Adipose tissue (tissue), 3 donors: ENCODE results near the gene ZNF277. TPM values are rescaled to one million over a fixed set of nuclear protein-coding genes. Genes with fewer than 3 reads are reported as not detected.

ENCODE experiments used
- H3K27ac ChIP-seq: one replicate; pipeline ENCODE4 v1.5.1; 2013; ENCODE audit warnings: low read depth, low read length
- WGBS, 3 donors: extraction: QIAGEN DNeasy Blood & Tissue Kit; methylation state at CpG; one replicate each; pipeline ENCODE4 v1.1.7; 2013; 5-methylcytosine and 5-hydroxymethylcytosine counted together
- polyA plus RNA-seq, 3 donors: library from polyadenylated mRNA; stranded (reverse); fragments of 200-250 nt; gene quantifications; one replicate each; pipeline ENCODE4 v1.2.3, GENCODE V29; 2013
- donor health status: healthy with polysubstance abuse.
- donor health status: Bipolar disorder and iron deficiency.
- donor health status: healthy.

Gene ZNF277
- polyA plus RNA-seq, 3 donors: 10.5 to 18.6 (median 15.0) TPM

GRCh38 chr7:112267944-112268691, 61.6 kb downstream of the ZNF277 start:
- H3K27ac ChIP-seq: no peak overlapping the region
- 93 to 99% (median 97%) methylated on average over 1 of the region's 1 CpG for WGBS, 3 donors

- WGBS, 3 donors: 69 to 86% (median 75%) methylated on average over 2 of the region's 2 CpGs
- no peak overlapping the region for H3K27ac ChIP-seq
Measured at GRCh38 chr7:112271162-112271561, 64.7 kb downstream of the ZNF277 start.

- WGBS, 3 donors: 78 to 86% (median 79%) methylated on average over 7 of the region's 7 CpGs
- H3K27ac ChIP-seq: no peak overlapping the region
Measured at GRCh38 chr7:112272921-112273561, 66.5 kb downstream of the ZNF277 start.

GRCh38 chr7:112279042-112279441, 72.5 kb downstream of the ZNF277 start:
- H3K27ac ChIP-seq: no peak overlapping the region
- 79 to 96% (median 95%) methylated on average over 2 of the region's 2 CpGs for WGBS, 3 donors

GRCh38 chr7:112280267-112280666, 73.8 kb downstream of the ZNF277 start:
- no peak overlapping the region for H3K27ac ChIP-seq
- WGBS, 3 donors: 77 to 79% (median 79%) methylated on average over 2 of the region's 2 CpGs

- H3K27ac ChIP-seq: no peak overlapping the region
- 84 to 100% (median 87%) methylated on average over 1 of the region's 1 CpG for WGBS, 3 donors
Measured at GRCh38 chr7:112282476-112283188, 76.1 kb downstream of the ZNF277 start.

- H3K27ac ChIP-seq: no peak overlapping the region
- WGBS, 3 donors: 94 to 97% (median 97%) methylated on average over 4 of the region's 4 CpGs
Measured at GRCh38 chr7:112283382-112283910, 77.0 kb downstream of the ZNF277 start.

- 65 to 72% (median 66%) methylated on average over 5 of the region's 5 CpGs for WGBS, 3 donors
- H3K27ac ChIP-seq: no peak overlapping the region
Measured at GRCh38 chr7:112286250-112287086, 80.0 kb downstream of the ZNF277 start.

- H3K27ac ChIP-seq: no peak overlapping the region
- WGBS, 3 donors: 96 to 100% (median 97%) methylated on average over 3 of the region's 3 CpGs
Measured at GRCh38 chr7:112288301-112288700, 81.8 kb downstream of the ZNF277 start.

- no peak overlapping the region for H3K27ac ChIP-seq
- 91 to 96% (median 92%) methylated on average over 5 of the region's 5 CpGs for WGBS, 3 donors
Measured at GRCh38 chr7:112290065-112290464, 83.6 kb downstream of the ZNF277 start.

GRCh38 chr7:112292162-112292561, 85.7 kb downstream of the ZNF277 start:
- WGBS, 3 donors: 88 to 100% (median 95%) methylated on average over 1 of the region's 1 CpG
- H3K27ac ChIP-seq: no peak overlapping the region

- WGBS, 3 donors: 90 to 94% (median 91%) methylated on average over 4 of the region's 4 CpGs
Measured at GRCh38 chr7:112293416-112293815, 86.9 kb downstream of the ZNF277 start.

GRCh38 chr7:112296432-112296831, 89.9 kb downstream of the ZNF277 start:
- H3K27ac ChIP-seq: no peak overlapping the region
- 69 to 76% (median 73%) methylated on average over 1 of the region's 1 CpG for WGBS, 3 donors

More at GRCh38 chr7:112293416-112293815, 86.9 kb downstream of the ZNF277 start:
- H3K27ac ChIP-seq: no peak overlapping the region

- 96 to 99% (median 98%) methylated on average over 3 of the region's 3 CpGs for WGBS, 3 donors
- no peak overlapping the region for H3K27ac ChIP-seq
Measured at GRCh38 chr7:112297681-112298080, 91.2 kb downstream of the ZNF277 start.

- no peak overlapping the region for H3K27ac ChIP-seq
- 72 to 98% (median 97%) methylated on average over 4 of the region's 4 CpGs for WGBS, 3 donors
Measured at GRCh38 chr7:112298543-112299100, 92.1 kb downstream of the ZNF277 start.

GRCh38 chr7:112300072-112300471, 93.6 kb downstream of the ZNF277 start:
- 98 to 100% (median 98%) methylated on average over 2 of the region's 2 CpGs for WGBS, 3 donors
- H3K27ac ChIP-seq: no peak overlapping the region

GRCh38 chr7:112300831-112301407, 94.4 kb downstream of the ZNF277 start:
- 98% methylated on average over 6 of the region's 6 CpGs for WGBS, 3 donors
- H3K27ac ChIP-seq: no peak overlapping the region

- H3K27ac ChIP-seq: no peak overlapping the region
- 50 to 60% (median 55%) methylated on average over 2 of the region's 2 CpGs for WGBS, 3 donors
Measured at GRCh38 chr7:112302566-112302965, 96.1 kb downstream of the ZNF277 start.
